Adrenal gland (tissue), 5 donors: ENCODE measurements around the gene TAS2R1.

Experiments
- CTCF ChIP-seq, 6 experiments: fragments of 450-650 bp in 4 of 6; fragments of 200-600 bp in 2 of 6; sonication (generic) in 1 of 6; IDR thresholded peaks; 1 replicate in 5 of 6; 2 replicates in 1 of 6; pipeline versions ENCODE4 v1.5.1 to v1.8.0; 2016 to 2021; ENCODE audit warnings: antibody characterized with exemption in 6 of 6, mild to moderate bottlenecking in 2 of 6, moderate library complexity in 1 of 6
- POLR2A ChIP-seq, 2 donors: fragments of 450-650 bp; IDR thresholded peaks; one replicate each; pipeline ENCODE4 v1.6.1; 2017; ENCODE audit warnings: antibody characterized with exemption in 2 of 2, mild to moderate bottlenecking in 2 of 2, moderate library complexity in 1 of 2
- donor health status: DM: no; HTN: no; CAD: no.

GRCh38 chr5:9657819-9658218, 27.7 kb upstream of the TAS2R1 start:
- TF ChIP-seq CTCF (IDR thresholded peaks at IDR 0.05) (no peak), POLR2A (IDR thresholded peaks at IDR 0.05) (no peak)
